Iris pigment epithelial cell (primary cell): ENCODE measurements around the gene VPS8.

Experiments used
- DNase-seq: peaks from one replicate; pipeline ENCODE4 v3.0.0-alpha.2; 2011; ENCODE audit warnings: low read depth

Gene VPS8

GRCh38 chr3:184811999-184812661 is at the start of gene VPS8:
TSS of gene VPS8 (plus strand) at chr3:184812166. CDS start at chr3:184824633, 12,467 bp downstream.
- DNase-seq: peak; percentile 94

- DNase-seq: no peak
Measured at GRCh38 chr3:184764191-184764590, 47.8 kb upstream of the VPS8 start.

- no peak for DNase-seq
Measured at GRCh38 chr3:184765047-184765729, 46.8 kb upstream of the VPS8 start.

- no peak for DNase-seq
Measured at GRCh38 chr3:184765730-184766074, 46.3 kb upstream of the VPS8 start.

GRCh38 chr3:184766555-184767261 is 45.3 kb upstream of the VPS8 start:
- DNase-seq: peak; percentile 45

GRCh38 chr3:184767377-184767776 is 44.6 kb upstream of the VPS8 start:
- no peak for DNase-seq

- no peak for DNase-seq
Measured at GRCh38 chr3:184769382-184770170, 42.4 kb upstream of the VPS8 start.

GRCh38 chr3:184770541-184770940 is 41.4 kb upstream of the VPS8 start:
- no peak for DNase-seq

GRCh38 chr3:184771301-184772127 is 40.5 kb upstream of the VPS8 start:
- DNase-seq: no peak

GRCh38 chr3:184772667-184773272 is 39.2 kb upstream of the VPS8 start:
- DNase-seq: no peak

GRCh38 chr3:184773283-184774186 is 38.4 kb upstream of the VPS8 start:
- no peak for DNase-seq

- no peak for DNase-seq
Measured at GRCh38 chr3:184776916-184777315, 35.0 kb upstream of the VPS8 start.

- DNase-seq: peak; percentile 96
Measured at GRCh38 chr3:184777566-184778356, 34.2 kb upstream of the VPS8 start.

- DNase-seq: no peak
Measured at GRCh38 chr3:184778426-184779332, 33.3 kb upstream of the VPS8 start.

GRCh38 chr3:184780981-184781515 is 30.9 kb upstream of the VPS8 start:
- no peak for DNase-seq

GRCh38 chr3:184781801-184782200 is 30.2 kb upstream of the VPS8 start:
- no peak for DNase-seq

- DNase-seq: no peak
Measured at GRCh38 chr3:184783319-184783718, 28.6 kb upstream of the VPS8 start.
